Keratinocyte (primary cell): ENCODE data around the gene LRRN3. TPM values are rescaled to one million over a fixed set of nuclear protein-coding genes. Genes with fewer than 3 reads are reported as not detected.

Experiments used
- DNase-seq: peaks from one replicate; pipeline ENCODE4 v3.0.0-alpha.2; 2011; ENCODE audit warnings: low read depth, missing footprints, low spot score
- FAIRE-seq: peaks from 2 replicates; lab custom pipeline; 2011; peaks lifted over from hg19 to GRCh38; lab: Jason Lieb, UNC
- H2AFZ ChIP-seq: 2 replicates; pipeline ENCODE4 v1.6.0; 2012; ENCODE audit warnings: low read length, control low read depth, inconsistent platforms; ENCODE audit not compliant: control insufficient read depth
- H3K27ac ChIP-seq: 2 replicates; pipeline ENCODE4 v1.5.1; 2011; ENCODE audit warnings: low read length; ENCODE audit not compliant: control insufficient read depth, insufficient read depth
- H3K27me3 ChIP-seq: 3 replicates; pipeline ENCODE4 v1.6.0; 2011; ENCODE audit warnings: low read length; ENCODE audit not compliant: control insufficient read depth, insufficient read depth; ENCODE audit errors: extremely low read depth
- H3K36me3 ChIP-seq, 2 experiments: 2 replicates in 1 of 2; 3 replicates in 1 of 2; pipeline ENCODE4 v1.5.1; 2011; ENCODE audit warnings: low read length in 2 of 2, mild to moderate bottlenecking in 1 of 2; ENCODE audit not compliant: control insufficient read depth in 2 of 2, insufficient read depth in 2 of 2; ENCODE audit errors: extremely low read depth in 1 of 2
- H3K4me1 ChIP-seq: 3 replicates; pipeline ENCODE4 v1.5.1; 2011; ENCODE audit warnings: low read length; ENCODE audit not compliant: control insufficient read depth, insufficient read depth; ENCODE audit errors: extremely low read depth
- H3K4me2 ChIP-seq: 3 replicates; pipeline ENCODE4 v1.6.0; 2011; ENCODE audit warnings: low read depth, low read length; ENCODE audit not compliant: control insufficient read depth, insufficient read depth; ENCODE audit errors: extremely low read depth
- H3K4me3 ChIP-seq, 3 experiments: fragments of 200-600 bp in 1 of 3; sonication (generic) in 1 of 3; 2 replicates in 2 of 3; 3 replicates in 1 of 3; pipeline ENCODE4 v1.5.1; 2011 to 2016; ENCODE audit warnings: low read length in 3 of 3, mild to moderate bottlenecking in 3 of 3, control low read depth in 2 of 3, inconsistent platforms in 1 of 3, low read depth in 1 of 3, mixed read lengths in 1 of 3, mixed run types in 1 of 3, moderate library complexity in 1 of 3; ENCODE audit not compliant: control insufficient read depth in 2 of 3, insufficient read depth in 2 of 3; ENCODE audit errors: extremely low read depth in 1 of 3
- H3K79me2 ChIP-seq: 2 replicates; pipeline ENCODE4 v1.6.0; 2012; ENCODE audit warnings: low read length; ENCODE audit not compliant: control insufficient read depth, insufficient read depth
- H3K9ac ChIP-seq: 3 replicates; pipeline ENCODE4 v1.6.0; 2011; ENCODE audit warnings: low read length; ENCODE audit not compliant: control insufficient read depth, insufficient read depth; ENCODE audit errors: extremely low read depth
- H3K9me1 ChIP-seq: 3 replicates; pipeline ENCODE4 v1.6.0; 2011; ENCODE audit warnings: low read length; ENCODE audit not compliant: control insufficient read depth, insufficient read depth; ENCODE audit errors: extremely low read depth
- H3K9me3 ChIP-seq: 2 replicates; pipeline ENCODE4 v1.5.1; 2012; ENCODE audit warnings: low read depth, low read length; ENCODE audit not compliant: control insufficient read depth
- H4K20me1 ChIP-seq: 3 replicates; pipeline ENCODE4 v1.6.0; 2011; ENCODE audit warnings: low read length; ENCODE audit not compliant: control insufficient read depth, insufficient read depth; ENCODE audit errors: extremely low read depth
- CTCF ChIP-seq, 3 experiments: IDR thresholded peaks in 1 of 3; conservative IDR thresholded peaks in 1 of 3; optimal IDR thresholded peaks in 1 of 3; 2 replicates in 2 of 3; 3 replicates in 1 of 3; pipeline versions ENCODE3 to v1.5.1; 2011; ENCODE audit warnings: low read length in 3 of 3, mild to moderate bottlenecking in 3 of 3, moderate library complexity in 2 of 3, control low read depth in 1 of 3, inconsistent platforms in 1 of 3; ENCODE audit not compliant: insufficient read depth in 2 of 3; ENCODE audit errors: extremely low read depth in 1 of 3
- EZH2 ChIP-seq: IDR thresholded peaks from one replicate; pipeline ENCODE4 v1.6.1; 2012; ENCODE audit warnings: inconsistent platforms, mild to moderate bottlenecking, low read length, moderate library complexity
- dilution Hi-C: fragments of 300-500 bp; cut with MboI; formaldehyde crosslinking; loops from one replicate; pipeline ENCODE4 v1.7.0; 2020; ENCODE audit warnings: low sequenced_read_pairs; ENCODE audit not compliant: extremely low pct_ligation_motif_present
- polyA plus RNA-seq, 5 experiments: library from polyadenylated mRNA; depleted of rRNA in 3 of 5; stranded (reverse) in 3 of 5; stranded (forward) in 1 of 5; unstranded in 1 of 5; fragments of >200 nt; gene quantifications; 1 replicate in 1 of 5; 2 replicates in 3 of 5; 3 replicates in 1 of 5; pipeline versions ENCODE4 v1.2.1 to v1.2.3, GENCODE V29; 2011 to 2012; ENCODE audit warnings: missing spikeins in 2 of 5, low read depth in 1 of 5, low replicate concordance in 1 of 5

The LRRN3 gene
- polyA plus RNA-seq, 1 donor (not counting 4 experiments of a cell fraction or from before 2014, with no cell fraction given): not detected

GRCh38 chr7:111093496-111093895 lies 2.6 kb downstream of the LRRN3 start:
- Histone ChIP-seq H3K9ac (no peak overlapping the region), H3K4me2 (no peak overlapping the region), H3K36me3 (no peaks in the 10 kb centered on the region), H3K9me3 (no peaks in the 10 kb centered on the region), H3K79me2 (no peaks in the 10 kb centered on the region), H3K9me1 (no peaks in the 10 kb centered on the region), H2AFZ (no peak overlapping the region), H3K27me3 (no peaks in the 10 kb centered on the region), H3K4me1 (no peaks in the 10 kb centered on the region), H4K20me1 (no peaks in the 10 kb centered on the region), H3K27ac (no peak overlapping the region), H3K4me3 (no peak overlapping the region)
- DNase-seq: no peak
- FAIRE-seq: no peak
- TF ChIP-seq EZH2 (no peak), CTCF (optimal IDR thresholded peaks at IDR 0.05 in 1 of 3, IDR thresholded peaks at IDR 0.05 in 1 of 3, conservative IDR thresholded peaks at IDR 0.05 in 1 of 3; ENCODE audit: extremely low read depth in 1 of 3, insufficient read depth in 2 of 3, low read length in 3 of 3) (no peak)
- dilution Hi-C loops: no loop called here

GRCh38 chr7:111094419-111094818 lies 3.5 kb downstream of the LRRN3 start:
- no peak overlapping the region for H3K4me2 ChIP-seq
- no peak overlapping the region for H3K4me3 ChIP-seq
- H3K79me2 ChIP-seq: no peaks in the 10 kb centered on the region
- no peak for TF ChIP-seq EZH2
- TF ChIP-seq CTCF (optimal IDR thresholded peaks at IDR 0.05 in 1 of 3, IDR thresholded peaks at IDR 0.05 in 1 of 3, conservative IDR thresholded peaks at IDR 0.05 in 1 of 3; ENCODE audit: extremely low read depth in 1 of 3, insufficient read depth in 2 of 3, low read length in 3 of 3): no peak
- no peak overlapping the region for H2AFZ ChIP-seq
- no peak overlapping the region for H3K27ac ChIP-seq
- DNase-seq (no peak), FAIRE-seq (no peak)
- H3K9me3 ChIP-seq: no peaks in the 10 kb centered on the region
- dilution Hi-C loops: no loop called here
- no peaks in the 10 kb centered on the region for H3K27me3 ChIP-seq
- no peaks in the 10 kb centered on the region for H3K9me1 ChIP-seq
- no peaks in the 10 kb centered on the region for H3K4me1 ChIP-seq
- no peaks in the 10 kb centered on the region for H4K20me1 ChIP-seq
- no peaks in the 10 kb centered on the region for H3K36me3 ChIP-seq
- H3K9ac ChIP-seq: no peak overlapping the region
